NOMO-1 treated with dmso at 0.1 percent for 144 hours (cell line): Measurements from ENCODE around the gene PMEPA1.

Experiments used
- DNase-seq: peaks from one replicate; lab custom pipeline; 2025; ENCODE audit not compliant: unreplicated experiment; lab: John Stamatoyannopoulos, UW

Gene PMEPA1

DNA sequence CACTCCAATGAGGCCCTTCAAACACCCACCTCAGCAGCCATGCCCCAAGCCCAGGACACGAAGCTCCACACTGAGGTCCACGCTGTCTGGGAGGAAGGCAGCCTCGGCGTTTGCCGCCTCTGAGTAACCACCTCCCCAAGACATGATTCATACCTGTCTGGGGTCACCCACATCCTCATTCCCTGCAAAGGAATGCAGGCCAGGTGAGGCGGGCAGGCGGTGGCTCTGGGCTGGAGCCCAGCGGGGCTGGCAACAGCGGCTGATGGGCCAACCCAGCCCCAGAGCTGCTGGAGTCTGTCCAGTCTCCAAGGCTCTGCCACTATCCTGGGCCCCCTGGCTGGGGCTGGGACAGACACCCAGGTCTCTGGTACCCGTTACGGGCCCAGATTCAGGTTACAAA, 14.8 kb downstream of the PMEPA1 start:
- no peak for DNase-seq

DNA sequence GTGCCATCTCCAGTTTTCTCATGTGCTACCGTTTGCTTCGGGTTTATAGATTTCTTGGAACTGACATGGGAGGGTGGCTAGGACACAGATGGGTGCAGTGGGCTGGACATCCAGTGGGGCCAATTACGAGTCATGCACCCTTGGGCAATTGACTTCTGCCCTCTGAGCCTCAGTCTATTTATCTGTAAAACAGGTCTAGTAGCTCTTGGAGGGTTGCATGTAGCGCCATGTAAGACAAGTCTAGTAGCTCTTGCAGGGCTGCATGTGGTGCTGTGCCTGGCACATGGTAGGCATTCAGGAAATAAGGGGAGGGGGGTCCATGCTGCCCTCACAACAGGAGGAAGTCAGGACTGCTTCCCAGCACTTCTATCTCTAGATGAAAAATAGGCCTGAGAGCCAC, 15.3 kb downstream of the PMEPA1 start:
- DNase-seq = no peak

DNA sequence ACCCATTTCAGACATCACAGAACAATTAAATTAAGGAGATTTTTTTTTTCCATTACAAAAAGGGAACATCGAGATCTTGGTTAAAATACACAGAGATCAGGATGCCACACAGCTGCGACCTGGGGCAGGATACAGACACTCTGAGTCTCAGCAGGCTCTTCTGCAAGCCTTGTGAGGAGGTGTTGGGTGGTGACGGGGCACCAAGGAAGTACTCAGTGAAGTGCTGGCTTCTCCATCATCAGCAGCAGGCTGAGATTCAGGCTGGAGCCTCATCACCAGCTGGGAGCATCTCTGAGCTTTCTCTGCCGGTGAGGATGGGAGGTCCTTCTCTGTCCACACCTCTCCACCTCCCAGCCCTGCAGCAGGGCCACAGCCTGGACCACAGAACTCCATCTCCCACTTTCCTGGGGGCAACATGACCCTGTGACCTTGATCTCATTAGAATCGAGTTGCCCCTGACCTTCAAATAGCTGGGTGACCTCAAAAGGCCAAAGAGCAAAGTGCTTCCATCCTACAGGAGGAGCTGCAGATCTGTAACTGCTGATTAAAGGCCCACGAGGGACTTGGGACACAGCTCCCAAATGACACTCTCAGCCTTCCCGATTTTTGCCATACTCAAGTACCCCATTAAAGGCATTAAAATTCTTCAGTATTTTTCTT, 16.0 kb downstream of the PMEPA1 start:
- DNase-seq = no peak

DNA sequence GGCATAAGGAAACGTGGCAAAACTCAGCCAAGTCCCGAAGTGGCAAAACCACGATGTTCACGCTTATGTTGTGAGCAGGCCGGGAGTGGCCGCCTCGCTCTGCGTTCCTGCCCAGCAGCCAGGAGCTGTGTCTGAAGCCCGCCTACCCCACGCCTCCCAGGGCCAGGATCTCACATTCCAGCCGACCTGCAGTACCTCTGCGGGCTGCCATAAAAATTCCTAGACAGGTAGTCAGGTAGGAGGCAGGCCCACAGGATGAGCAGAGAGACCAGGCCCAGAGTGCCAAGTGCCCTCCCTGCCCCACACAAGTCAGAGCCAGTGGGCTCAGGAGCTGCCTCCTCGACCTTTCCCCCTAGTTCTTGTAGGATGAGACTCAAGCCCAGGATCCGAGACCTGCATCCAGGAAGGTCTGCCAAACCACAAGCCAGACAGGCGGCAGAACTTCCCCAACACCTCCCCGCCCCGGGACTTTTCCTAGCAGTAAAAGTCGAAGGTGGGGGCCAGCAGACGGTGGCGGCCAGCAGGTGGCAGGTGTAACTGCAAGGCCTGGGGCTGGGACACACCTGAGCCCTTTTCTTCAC, 16.7 kb downstream of the PMEPA1 start:
- no peak for DNase-seq

DNA sequence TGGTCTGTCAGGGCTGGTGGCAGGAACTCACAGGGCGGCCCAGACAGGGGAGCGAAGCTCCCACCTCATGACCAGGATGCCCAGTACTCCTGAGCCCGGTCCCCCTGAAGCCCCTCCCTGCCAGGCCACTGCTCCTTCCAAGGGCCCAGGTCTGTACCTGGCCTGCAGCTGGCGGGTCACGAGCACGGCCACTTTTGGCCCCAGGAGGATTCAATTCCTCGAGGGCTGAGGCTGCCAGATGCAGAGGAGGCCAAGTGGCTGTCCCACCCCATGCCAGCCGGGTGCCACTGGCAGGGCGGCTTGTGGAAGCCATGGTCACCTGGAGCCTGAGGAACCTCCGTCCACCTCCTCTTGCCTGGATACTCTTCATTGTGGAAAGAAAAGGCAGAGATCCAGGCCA, 17.4 kb downstream of the PMEPA1 start:
- no peak for DNase-seq

DNA sequence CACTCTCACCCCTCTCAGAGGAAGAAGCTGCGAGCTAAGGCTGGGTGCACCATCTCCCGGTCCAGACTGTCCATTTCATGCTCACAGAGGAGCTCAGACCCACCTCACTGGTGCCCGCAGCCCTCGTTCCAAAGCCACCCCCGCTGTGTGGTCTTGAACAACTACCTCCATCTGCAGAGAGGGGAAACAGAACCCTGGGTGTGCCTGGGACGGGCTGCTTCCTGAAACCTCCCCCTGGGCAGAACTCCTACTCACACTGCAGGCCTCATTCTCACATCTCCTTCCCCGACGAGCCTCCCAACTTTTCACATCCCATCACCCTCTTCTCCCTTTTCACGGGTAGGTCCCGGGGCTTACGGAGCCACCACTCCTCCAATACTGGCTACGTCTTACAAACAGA, 18.1 kb downstream of the PMEPA1 start:
- no peak for DNase-seq

DNA sequence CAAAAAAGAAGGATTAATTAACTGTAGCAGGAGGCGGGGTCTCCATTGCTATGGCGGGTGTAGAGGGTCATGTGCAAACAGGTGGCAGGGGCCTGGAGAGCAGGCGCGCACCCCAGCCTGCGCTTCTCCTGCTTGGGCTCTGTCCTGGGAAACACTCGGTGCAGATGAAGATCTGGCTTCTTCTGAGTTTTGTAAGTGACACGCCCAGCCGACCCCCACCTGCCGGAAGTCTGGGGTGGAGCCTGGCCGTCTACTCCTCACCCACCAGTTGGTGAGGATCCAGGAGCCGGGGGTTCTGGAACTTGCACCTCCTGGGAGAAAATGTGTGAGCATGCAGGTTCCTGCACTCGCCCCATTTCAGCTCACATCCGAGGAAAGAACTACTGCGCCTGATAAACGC, 19.3 kb downstream of the PMEPA1 start:
- no peak for DNase-seq

DNA sequence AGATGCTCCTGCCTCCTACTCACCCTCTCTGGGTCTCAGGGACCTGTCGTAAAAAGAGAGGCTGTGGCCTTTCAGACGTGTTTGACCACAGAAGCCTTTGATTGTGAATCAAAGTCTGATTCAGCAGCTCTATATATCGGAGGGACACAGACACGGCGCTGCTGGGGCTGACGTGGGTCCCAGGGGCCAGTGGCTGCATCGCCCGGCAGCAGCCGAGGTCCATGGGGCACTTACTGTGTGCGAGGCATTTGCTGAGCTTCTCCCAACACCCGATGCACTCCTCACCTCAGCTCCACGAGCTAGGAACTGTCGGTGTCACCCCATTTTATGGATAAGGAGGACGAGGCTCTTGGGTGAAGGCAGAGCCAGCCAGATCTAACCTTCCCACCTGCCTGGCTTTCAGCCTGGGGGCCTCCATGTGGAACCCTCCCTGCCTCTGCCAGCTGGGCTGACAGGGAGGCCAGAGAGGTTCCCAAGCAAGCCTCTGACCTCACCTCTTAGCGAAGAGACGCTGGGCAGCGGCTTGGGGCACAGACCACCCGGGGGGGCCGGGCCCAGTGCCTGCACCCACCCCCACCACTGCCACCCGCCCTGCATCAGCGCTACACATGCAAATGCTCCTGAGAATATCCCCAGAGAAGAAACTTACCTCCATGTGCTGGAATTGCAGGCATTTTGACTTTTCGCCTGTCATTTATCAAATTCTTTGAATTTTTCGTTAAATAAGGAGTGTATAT, 19.9 kb downstream of the PMEPA1 start:
- no peak for DNase-seq

DNA sequence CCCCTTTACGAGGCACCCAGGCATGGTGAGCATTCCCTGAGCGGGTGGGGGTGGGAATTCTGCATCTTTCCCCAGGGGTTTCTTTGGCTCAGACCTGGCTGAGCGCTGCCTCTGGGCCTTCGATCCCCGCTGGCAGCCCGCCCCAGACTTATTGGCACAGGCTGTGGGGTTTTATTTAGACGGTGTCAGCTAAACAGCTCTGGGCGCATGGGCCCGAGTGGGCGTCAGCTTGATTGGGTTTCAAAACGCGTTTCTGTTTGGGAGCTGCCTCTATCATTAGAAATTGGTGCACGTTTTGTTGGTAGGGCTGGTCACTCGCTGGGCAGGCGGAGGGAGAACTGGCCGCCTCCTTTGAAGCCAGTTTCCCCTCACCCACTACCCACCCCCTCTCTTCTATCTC, 21.0 kb downstream of the PMEPA1 start:
- DNase-seq = no peak

DNA sequence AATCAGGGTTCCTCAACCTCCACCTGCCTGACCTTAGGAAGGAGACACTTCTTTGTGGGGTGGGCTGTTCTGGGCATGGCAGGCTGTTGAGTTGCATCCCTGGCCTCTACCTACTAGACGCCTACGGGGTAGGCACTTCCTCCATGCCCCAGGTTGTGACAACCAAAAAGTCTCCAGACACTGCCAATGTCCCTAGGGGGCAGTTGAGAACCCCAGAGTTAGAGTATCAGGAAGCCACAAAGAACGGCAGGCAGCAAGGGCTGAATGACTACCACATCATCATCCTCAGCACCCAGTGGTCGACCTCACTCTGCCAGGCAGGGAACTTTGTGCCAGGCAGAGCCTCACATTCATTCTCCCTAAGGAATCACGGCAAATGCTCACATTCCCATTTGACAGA, 21.5 kb downstream of the PMEPA1 start:
- DNase-seq = no peak

DNA sequence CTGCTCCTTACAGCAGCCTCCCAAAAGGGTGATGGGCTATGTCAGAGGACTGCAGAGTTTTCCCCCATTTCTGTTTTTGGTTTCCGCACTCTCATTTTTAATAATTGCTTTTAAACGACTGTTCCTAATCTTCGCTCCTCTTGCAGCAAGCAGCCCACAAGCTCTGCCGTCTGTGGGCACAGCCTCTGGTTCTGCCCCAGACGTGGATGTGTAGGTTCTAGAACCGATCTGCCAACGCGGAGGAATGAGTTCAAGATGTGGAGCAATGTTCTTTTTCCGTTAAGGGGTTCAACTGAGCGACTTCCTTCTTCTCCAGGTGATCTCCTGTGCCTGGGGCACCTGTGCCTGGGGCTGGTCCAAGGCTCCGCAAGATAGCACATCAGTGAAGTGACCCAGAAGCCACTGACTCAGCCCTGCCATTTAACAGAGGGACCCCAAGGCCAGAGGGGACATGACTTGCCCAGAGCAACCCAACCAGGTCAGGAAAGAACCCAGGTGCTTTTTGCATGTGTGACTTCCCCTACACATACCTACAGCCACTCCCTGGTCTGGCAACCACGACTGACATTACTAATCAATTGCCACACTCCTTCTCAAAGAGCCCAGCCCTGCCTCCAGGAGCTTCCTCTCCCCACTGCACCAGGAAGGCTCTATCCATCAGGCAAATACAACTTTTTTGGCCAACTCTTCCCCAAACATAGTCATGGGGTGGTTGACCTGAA, 22.7 kb downstream of the PMEPA1 start:
- no peak for DNase-seq

DNA sequence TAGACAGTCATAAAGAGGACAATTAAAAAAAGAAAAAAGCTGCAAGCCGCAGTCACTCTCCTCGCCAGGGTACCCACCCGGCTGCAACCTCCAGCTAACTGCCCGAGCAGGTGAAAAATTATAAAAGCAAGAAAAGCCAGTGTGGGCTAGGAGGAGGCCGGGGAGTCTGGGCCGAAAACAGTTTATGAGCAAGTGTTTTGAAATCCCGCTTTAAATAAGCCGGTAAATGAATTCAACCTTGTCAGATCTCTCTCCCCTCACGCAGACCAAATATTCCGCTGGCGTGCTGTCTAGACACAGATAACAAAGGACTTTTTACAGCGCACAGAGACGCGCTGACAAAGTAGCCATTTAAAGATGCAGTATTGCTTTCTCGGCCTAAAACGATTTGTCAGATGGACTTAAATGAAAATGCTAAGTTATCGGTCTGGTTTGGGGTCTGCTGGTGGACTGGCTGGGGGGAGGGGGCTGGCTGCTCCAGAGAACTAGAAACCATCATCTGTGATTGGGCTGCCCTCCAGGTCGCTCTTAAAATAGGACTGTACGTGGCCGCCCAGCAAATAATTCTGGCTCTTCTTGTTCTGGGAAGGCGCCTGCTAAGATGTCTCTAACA, 24.6 kb downstream of the PMEPA1 start:
- no peak for DNase-seq

DNA sequence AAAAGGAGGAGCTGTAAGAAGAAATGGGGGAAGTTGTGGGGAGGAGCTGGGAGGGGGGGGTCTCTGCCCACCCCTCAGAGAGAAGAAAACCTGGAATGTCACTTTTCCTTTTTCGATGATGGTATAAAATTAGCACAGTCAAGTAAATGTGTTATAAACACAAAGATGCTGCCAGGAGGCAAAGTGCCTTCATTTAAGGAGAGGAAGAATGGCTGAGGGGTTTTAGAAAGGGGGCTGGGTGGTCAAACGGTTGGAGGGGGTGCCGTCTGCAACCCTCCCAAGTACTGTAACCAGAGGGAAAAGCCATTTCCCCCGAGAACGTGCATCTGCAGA, 25.0 kb downstream of the PMEPA1 start:
- DNase-seq = no peak

DNA sequence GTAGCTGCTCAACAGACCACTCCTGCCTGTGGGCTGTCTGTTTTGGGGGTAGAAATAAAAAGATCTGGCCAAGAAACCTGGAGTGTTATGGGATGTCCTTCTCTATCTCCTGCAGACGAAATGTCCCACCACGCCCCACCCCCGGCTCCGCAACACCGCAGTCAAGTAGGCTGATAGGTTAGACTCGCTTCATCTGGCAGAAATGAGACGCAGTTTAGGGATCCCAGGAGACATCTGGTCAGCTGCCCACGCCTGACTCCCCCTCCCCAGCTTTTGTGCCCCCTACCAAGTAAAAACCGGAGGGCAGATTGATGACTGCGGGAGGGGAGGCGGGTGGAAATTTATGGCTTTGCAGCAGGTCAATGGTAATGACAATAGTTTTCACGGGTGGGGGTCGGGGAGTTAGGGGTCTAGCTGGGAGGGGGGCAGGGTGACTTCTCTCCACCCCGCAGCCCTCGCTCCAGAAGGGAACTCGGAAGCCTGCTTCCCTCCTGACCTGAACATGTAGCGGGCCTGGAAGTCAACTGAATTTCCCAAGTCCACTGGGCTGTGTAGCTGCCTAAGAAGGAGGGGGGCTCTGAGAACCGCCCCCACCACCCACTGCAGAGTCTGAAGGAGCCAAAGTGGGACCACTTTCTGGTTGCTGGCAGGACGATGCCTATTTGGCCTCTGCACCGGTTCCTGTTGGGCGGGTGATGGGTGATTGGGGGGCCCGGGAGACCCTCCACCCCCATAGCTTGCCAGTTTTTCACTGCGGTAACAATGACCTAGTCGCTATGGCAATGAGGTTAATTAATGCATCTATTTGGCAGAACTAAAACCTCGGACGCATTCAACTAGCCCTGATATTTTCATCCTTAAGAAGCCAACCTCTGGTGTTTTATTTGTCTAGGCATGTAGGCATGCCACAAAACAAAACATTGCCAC, 25.7 kb downstream of the PMEPA1 start:
- no peak for DNase-seq

DNA sequence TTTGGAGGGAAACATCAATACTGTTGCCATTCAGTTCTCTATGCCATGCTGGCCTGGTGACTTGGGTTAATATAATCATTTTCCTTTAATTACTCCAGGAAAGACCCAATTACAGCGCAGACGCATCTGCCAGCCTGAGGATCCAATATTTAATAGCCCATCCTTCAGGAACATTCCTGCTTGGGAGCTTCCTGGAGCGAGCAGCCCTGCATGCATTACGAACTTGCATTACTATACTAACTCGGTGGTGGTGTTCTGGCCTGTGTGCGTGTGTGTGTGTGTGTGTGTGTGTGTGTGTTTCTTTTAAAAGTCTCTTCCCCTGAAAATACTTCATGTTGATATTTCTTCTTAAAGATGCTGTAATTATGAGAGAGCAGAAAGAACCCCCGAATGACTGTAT, 26.5 kb downstream of the PMEPA1 start:
- no peak for DNase-seq

DNA sequence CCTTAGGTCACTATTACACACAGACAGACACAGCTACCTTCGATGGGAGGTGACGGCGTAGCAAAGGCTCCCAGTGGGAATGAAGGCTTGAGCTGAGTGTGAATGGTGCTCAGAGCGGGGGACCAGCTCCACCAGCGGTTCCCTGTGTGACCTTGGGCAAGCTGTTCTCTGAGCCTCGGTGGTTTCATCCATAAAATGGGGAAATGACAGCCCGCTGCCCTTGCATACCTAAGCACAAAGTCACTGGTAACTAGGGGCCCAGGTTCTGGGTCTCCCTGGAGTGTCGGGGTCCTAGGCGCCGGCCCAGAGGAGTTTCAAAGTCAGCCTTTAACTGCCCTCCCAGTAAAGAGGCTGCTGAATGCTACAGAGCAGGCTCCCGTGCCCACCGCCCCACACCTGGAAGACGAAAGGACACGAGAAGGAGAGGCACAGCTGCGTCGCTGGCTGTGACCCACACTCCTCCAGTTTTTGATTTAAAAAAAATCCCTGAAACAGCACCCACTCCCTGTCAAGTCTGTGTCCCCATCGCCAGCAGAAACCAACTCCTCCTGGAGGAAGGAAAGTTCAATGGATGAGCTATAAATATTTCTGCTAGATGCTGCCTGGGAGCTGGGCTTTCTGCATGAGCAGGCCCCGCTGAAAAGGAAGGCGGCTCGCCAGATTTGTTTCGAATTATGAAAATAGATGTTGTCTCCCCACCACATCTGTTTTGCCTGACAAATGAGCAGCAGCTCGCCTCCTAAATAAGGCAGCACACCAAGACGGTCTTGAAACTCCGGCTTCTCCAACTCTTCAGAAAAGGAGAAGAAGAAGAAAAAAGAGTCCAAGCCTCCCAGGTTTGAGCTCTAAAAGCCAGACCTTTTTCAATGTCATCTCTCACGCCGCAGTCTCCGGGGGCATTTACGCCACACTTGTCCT, 27.4 kb downstream of the PMEPA1 start:
- DNase-seq = no peak

DNA sequence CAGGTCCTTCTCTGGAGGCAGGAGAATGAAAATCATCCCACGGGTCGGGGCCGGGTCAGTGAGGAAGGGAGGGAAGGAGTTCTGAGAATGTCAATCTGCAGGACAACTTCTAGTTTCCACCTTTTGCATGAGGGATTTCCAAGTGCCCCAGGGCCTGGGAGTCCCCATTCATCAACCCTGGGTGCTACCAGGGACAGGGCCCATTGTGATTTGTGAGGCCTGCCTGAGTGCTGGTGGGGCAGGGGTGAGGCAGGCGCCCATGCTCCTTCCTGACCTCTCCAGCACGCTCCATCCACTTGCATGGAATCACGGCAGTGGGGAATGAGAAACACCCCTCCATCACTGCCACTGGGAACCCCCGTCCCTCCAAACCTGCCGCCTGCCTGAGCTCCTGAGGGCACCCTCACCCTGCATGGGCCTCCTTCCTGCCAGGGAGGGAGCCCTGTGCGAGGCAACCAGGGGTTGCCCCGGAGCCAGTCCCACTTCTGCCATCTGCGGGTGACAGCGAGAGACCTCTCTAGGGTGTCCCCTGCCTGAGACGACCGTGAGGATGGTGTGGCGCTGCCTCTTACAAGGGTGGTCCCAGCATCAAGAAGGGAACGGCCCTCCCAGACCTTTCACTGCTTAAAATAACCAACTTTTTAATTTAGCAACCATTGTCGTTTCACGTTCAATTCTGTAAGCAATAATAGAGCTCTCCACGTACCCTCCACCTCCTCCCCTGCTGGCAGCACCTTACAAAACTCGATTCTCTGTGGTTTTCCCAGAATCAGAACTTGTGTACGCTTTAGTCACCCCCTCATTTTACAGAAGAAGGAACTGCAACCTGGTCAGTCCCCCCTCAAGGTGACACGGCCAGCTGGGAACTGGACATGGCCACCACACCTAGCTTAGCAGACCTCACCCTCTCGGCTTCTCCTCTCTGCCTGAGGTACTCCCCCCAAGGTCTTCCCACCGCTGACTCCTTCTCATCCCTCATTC, 28.6 kb downstream of the PMEPA1 start:
- DNase-seq = no peak

DNA sequence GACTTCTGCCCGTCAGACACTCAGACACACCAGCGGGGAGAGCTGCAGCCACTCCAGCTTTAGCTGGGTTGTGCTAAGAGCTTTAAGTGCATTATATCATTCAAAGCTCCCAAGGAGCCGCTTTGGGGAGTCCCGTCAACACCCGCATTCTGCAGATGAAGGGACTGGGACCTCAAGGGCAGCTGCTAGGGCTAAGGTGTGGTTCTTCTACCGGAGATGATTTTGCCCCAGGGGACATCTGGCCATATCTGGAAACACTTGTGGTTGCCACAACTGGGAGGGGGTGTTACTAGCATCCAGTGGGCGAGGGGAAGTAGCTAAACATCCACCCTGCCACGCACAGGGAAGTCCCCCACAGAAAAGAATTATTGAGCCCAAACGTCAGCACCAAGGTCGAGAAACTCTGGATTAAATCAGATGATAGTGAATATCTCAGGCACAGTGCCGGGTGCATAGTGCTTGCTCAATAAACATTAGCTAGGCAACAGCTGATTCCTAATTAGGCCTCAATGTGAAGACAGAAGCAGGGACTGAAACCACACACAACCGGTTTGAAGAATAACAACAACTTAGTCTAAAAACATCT, 29.6 kb downstream of the PMEPA1 start:
- no peak for DNase-seq
